Rectal smooth muscle tissue (tissue), 1 donor: Measurements from ENCODE around the gene SYT7.
A peak's percentile ranks its signal among the peaks of the same experiment; 100 is the strongest.

Experiments
- H3K27ac ChIP-seq: one replicate; pipeline ENCODE4 v1.7.0; 2013; ENCODE audit warnings: low read depth, low read length, inconsistent platforms
- H3K27me3 ChIP-seq: one replicate; pipeline ENCODE4 v1.7.0; 2013; ENCODE audit warnings: low read length; ENCODE audit not compliant: control insufficient read depth, insufficient read depth
- H3K36me3 ChIP-seq: one replicate; pipeline ENCODE4 v1.7.0; 2013; ENCODE audit warnings: low read length; ENCODE audit not compliant: control insufficient read depth, insufficient read depth
- H3K4me1 ChIP-seq: one replicate; pipeline ENCODE4 v1.7.0; 2013; ENCODE audit warnings: low read length; ENCODE audit not compliant: control insufficient read depth, insufficient read depth
- H3K4me3 ChIP-seq: one replicate; pipeline ENCODE4 v1.7.0; 2013; ENCODE audit warnings: low read length
- H3K9ac ChIP-seq: one replicate; pipeline ENCODE4 v1.7.0; 2013; ENCODE audit warnings: low read length

SYT7 gene

GRCh38 chr11:61518032-61518795, 62.7 kb downstream of the SYT7 start:
- H3K27ac ChIP-seq: no peak overlapping the region
- H3K4me3 ChIP-seq: no peak overlapping the region
- H3K36me3 ChIP-seq: no peaks in the 10 kb centered on the region
- H3K4me1 ChIP-seq: no peaks in the 10 kb centered on the region
- no peak overlapping the region for H3K9ac ChIP-seq
- H3K27me3 ChIP-seq: no peaks in the 10 kb centered on the region

DNA sequence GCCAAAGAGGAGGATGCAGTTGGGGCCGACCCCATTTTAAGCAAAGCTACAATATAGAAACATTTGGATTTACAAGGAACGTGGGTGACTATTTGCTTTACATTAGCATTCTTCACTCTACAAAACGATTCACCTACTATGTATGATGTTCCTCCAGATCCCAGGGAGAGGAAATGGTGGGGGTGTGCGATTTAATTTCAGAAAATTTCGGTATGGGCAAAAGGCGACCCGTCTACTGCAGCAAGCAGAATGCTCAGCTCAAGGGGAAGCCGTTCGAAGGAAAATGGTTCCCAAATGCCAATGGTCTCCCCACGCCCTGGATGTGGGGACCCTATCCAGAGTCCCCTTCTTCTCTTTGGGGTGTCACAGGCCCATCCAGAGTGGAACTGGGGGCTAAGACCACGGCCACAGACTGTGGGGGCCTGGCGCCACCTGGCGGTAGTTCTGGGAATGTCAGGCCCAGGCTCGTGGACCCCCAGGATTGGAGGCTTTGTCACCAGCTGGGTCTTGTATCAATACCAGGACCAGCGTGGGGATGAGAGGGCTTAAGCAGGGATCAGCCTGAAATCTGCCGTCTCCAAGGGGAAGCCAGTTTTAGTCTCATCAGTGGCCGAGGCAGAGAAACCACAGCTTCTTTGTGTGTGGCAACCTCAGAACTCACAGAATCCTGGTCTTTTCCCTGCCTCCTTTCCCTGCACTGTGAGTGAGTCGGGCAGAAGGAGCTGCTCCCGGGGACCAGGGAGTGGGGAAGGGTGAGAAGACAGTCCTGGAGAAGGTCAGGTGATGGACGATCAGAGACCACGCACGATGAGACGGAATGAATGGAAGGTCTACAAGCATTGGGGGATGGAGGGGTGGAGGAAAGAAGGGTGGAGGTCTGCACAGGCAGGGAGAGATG, 64.0 kb downstream of the SYT7 start:
- no peak overlapping the region for H3K4me3 ChIP-seq
- H3K36me3 ChIP-seq: no peaks in the 10 kb centered on the region
- no peaks in the 10 kb centered on the region for H3K27me3 ChIP-seq
- H3K4me1 ChIP-seq: no peaks in the 10 kb centered on the region
- no peak overlapping the region for H3K9ac ChIP-seq
- H3K27ac ChIP-seq: no peak overlapping the region

DNA sequence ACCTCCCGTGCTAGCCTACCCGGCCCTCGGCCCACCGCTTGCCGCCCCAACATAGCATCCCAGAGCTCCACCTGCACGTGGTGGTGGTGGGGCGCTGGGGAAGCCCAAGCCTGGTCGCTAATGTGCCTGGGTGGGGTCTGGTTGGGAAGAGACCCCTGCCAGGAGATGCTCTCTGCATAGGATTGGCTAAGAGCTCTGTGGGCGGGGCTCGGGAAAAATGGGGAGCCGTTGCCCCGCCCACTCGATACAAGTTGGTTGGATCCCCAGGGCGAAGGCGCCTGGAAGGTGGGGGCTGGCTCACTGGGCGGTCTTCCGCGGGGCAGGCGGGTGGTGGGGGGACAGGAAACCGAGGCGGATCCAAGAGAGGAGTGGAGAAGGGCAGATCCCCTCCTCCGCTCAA, 64.7 kb downstream of the SYT7 start:
- no peak overlapping the region for H3K9ac ChIP-seq
- peaks cover under 1% of the 10 kb centered on the region for H3K27me3 ChIP-seq
- no peak overlapping the region for H3K4me3 ChIP-seq
- H3K36me3 ChIP-seq: no peaks in the 10 kb centered on the region
- H3K4me1 ChIP-seq: no peaks in the 10 kb centered on the region
- no peak overlapping the region for H3K27ac ChIP-seq

- Histone ChIP-seq H3K4me3 (no peak overlapping the region), H3K36me3 (no peaks in the 10 kb centered on the region), H3K9ac (no peak overlapping the region), H3K27ac (no peak overlapping the region), H3K27me3 (peaks cover 5% of the 10 kb centered on the region), H3K4me1 (no peaks in the 10 kb centered on the region)
Measured at GRCh38 chr11:61515686-61516085, 65.2 kb downstream of the SYT7 start.

DNA sequence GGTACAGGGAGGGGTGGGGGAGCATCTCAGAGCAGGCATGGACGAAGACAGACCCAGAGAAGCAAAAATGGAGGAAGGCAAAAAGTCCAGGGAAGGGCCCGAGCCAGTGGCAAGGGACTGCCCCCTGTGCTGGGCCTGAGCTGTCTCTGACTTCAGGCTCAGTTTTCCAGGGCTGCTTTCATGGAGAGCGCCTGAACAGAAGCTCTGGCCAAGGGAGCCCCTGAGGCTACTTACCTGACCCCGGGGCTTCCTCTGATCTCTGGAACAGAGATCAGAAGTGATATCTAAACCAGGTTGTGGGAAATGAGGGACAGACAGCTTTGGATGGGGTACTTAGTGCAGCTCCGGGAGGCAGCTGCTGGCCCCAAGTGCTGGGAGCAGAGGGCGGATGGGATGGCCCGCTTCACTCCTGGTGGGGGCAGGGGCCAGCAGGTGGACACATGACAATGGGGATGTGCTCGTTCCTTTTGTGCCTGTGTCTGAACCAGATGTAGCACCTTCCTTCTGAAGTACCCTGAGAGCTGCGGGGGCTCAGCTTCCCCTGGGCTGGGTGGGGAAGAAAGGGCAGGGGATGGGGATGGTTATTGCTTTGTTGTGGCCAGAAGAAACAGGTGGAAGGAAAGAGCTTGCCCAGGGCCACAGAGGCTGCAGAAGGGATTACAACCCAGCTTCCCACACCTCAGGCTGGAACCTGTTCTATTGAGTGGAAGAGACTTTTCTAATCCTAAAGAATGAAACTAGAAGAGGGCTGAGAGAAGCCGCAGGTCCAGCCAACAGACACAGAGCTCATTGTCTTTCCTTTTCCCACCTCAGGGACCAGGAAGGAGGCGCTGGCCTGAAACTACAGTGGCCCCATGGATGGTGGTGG, 66.6 kb downstream of the SYT7 start:
- Histone ChIP-seq H3K9ac (no peak overlapping the region), H3K27me3 (peaks cover 6% of the 10 kb centered on the region), H3K36me3 (no peaks in the 10 kb centered on the region), H3K27ac (peak overlapping the region; percentile 28), H3K4me3 (no peak overlapping the region), H3K4me1 (peaks cover 2% of the 10 kb centered on the region)

GRCh38 chr11:61513143-61513765, 67.6 kb downstream of the SYT7 start:
- H3K27me3 ChIP-seq: peaks cover 6% of the 10 kb centered on the region
- peaks cover 2% of the 10 kb centered on the region for H3K4me1 ChIP-seq
- H3K36me3 ChIP-seq: no peaks in the 10 kb centered on the region
- H3K9ac ChIP-seq: no peak overlapping the region
- no peak overlapping the region for H3K4me3 ChIP-seq
- no peak overlapping the region for H3K27ac ChIP-seq

- Histone ChIP-seq H3K27ac (no peak overlapping the region), H3K4me1 (peaks cover 2% of the 10 kb centered on the region), H3K9ac (no peak overlapping the region), H3K36me3 (no peaks in the 10 kb centered on the region), H3K27me3 (peaks cover 9% of the 10 kb centered on the region), H3K4me3 (no peak overlapping the region)
Measured at GRCh38 chr11:61512435-61512834, 68.4 kb downstream of the SYT7 start.

GRCh38 chr11:61511383-61511782, 69.5 kb downstream of the SYT7 start:
- Histone ChIP-seq H3K36me3 (no peaks in the 10 kb centered on the region), H3K4me1 (peaks cover 2% of the 10 kb centered on the region), H3K27me3 (peaks cover 9% of the 10 kb centered on the region), H3K4me3 (no peak overlapping the region), H3K27ac (peak overlapping the region; percentile 70), H3K9ac (no peak overlapping the region)

DNA sequence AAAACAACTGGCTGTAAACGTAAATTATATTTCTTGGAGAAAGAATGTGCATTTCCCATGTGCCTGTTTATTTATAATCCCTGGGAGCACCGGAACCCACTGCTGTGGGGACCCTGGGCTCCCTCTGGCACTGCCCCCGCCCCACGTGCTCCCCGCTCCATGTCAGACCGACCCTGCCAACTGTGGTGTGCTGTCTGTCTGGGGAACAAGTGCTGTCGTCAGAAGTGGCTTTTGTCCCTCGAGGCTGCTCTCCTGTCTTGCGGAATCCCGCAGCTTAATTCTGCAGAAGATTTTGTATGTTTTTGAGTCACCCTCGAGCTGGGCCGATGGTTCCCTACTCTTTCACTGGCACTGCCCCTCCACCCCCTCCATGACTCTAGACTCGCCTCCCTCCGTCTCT, 69.9 kb downstream of the SYT7 start:
- Histone ChIP-seq H3K4me1 (peaks cover 2% of the 10 kb centered on the region), H3K27me3 (peaks cover 9% of the 10 kb centered on the region), H3K27ac (peak overlapping the region; percentile 70), H3K9ac (no peak overlapping the region), H3K4me3 (no peak overlapping the region), H3K36me3 (no peaks in the 10 kb centered on the region)

GRCh38 chr11:61510166-61510919, 70.5 kb downstream of the SYT7 start:
- H3K36me3 ChIP-seq: no peaks in the 10 kb centered on the region
- no peak overlapping the region for H3K9ac ChIP-seq
- peak overlapping the region; percentile 70 for H3K27ac ChIP-seq
- H3K4me1 ChIP-seq: peaks cover 2% of the 10 kb centered on the region
- H3K27me3 ChIP-seq: peaks cover 9% of the 10 kb centered on the region
- no peak overlapping the region for H3K4me3 ChIP-seq
